Measurements from ENCODE around the gene GSTK1.

DNA sequence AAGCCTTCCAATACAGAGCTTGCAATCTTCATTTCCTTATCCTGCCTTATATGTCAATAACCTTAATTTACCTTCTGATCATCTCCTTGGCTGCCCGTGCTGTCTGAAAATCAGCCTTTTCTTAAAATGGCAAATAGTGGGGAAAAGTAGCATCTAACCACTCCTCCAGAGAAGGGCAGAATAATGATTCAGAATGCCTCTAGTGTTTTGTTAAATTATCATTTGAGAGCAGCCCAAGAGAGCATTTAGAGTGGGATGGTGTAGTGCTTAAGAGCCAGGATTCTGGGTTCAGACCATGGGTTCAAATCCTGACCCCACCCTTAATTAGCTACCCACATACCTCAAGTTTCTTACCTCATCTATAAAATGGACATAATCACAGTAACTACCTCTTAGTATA, 16.9 kb downstream of the GSTK1 start:
- TF ChIP-seq, protein P1, sequence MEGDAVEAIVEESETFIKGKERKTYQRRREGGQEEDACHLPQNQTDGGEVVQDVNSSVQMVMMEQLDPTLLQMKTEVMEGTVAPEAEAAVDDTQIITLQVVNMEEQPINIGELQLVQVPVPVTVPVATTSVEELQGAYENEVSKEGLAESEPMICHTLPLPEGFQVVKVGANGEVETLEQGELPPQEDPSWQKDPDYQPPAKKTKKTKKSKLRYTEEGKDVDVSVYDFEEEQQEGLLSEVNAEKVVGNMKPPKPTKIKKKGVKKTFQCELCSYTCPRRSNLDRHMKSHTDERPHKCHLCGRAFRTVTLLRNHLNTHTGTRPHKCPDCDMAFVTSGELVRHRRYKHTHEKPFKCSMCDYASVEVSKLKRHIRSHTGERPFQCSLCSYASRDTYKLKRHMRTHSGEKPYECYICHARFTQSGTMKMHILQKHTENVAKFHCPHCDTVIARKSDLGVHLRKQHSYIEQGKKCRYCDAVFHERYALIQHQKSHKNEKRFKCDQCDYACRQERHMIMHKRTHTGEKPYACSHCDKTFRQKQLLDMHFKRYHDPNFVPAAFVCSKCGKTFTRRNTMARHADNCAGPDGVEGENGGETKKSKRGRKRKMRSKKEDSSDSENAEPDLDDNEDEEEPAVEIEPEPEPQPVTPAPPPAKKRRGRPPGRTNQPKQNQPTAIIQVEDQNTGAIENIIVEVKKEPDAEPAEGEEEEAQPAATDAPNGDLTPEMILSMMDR (conservative IDR thresholded peaks at IDR 0.05; ENCODE audit: low read length) = no peak
- TF ChIP-seq EZH2phosphoT487 (IDR thresholded peaks at IDR 0.05; ENCODE audit: borderline replicate concordance) = no peak
